Measurements from ENCODE around the gene TNFRSF8. TPM values are rescaled to one million over a fixed set of nuclear protein-coding genes. Genes with fewer than 3 reads are reported as not detected.
A peak's percentile ranks its signal among the peaks of the same experiment; 100 is the strongest.

The TNFRSF8 gene
- total and polyA plus RNA-seq, 2 of the 4 experiments (the other 2 are of a cell fraction), result under 0.01 to 0.31 TPM

GRCh38 chr1:12177156-12177998 lies 114.3 kb downstream of the TNFRSF8 start:
- Histone ChIP-seq H3K4me1 (ENCODE audit: control insufficient read depth, insufficient read depth, low read length) (peaks cover 29% of the 10 kb centered on the region), H3K9ac (ENCODE audit: low read depth, low read length) (no peak overlapping the region), H3K27ac (ENCODE audit: insufficient read depth, low read length) (peak overlapping the region; percentile 36), H3K36me3 (ENCODE audit: control insufficient read depth, insufficient read depth, low read length) (no peaks in the 10 kb centered on the region), H2AK5ac (ENCODE audit: low read depth, low read length) (peak overlapping the region; percentile 62), H4K91ac (ENCODE audit: insufficient read depth, low read depth, low read length) (peak overlapping the region; percentile 63), H2BK20ac (ENCODE audit: low read depth, low read length) (peak overlapping the region; percentile 64; the same call in 1 of the 2 replicates), H2BK5ac (ENCODE audit: low read depth, low read length, poor library complexity, severe bottlenecking) (peak overlapping the region; percentile 32), H3K9me1 (ENCODE audit: insufficient read depth, low read length) (peaks cover 11% of the 10 kb centered on the region), H4K20me1 (ENCODE audit: insufficient read depth, low read length) (no peaks in the 10 kb centered on the region), H2BK120ac (ENCODE audit: low read depth, low read length) (peak overlapping the region; percentile 69), H3K4me3 (ENCODE audit: insufficient read depth, low read depth, low read length) (no peak overlapping the region), H3K9me3 (ENCODE audit: control insufficient read depth, insufficient read depth, low read length) (no peaks in the 10 kb centered on the region), H3K4me2 (ENCODE audit: low read depth, low read length) (peak overlapping the region; percentile 56), H2AFZ (replicated peaks; ENCODE audit: low read length, poor library complexity) (peak overlapping the region; percentile 85), H4K8ac (ENCODE audit: low read depth in 2 of 2, low read length in 2 of 2) (peak overlapping the region in 1 of 2 experiments; percentile 60; a peak in 3 of 4 replicates), H3K4ac (ENCODE audit: low read depth, low read length) (peak overlapping the region; percentile 73), H3K18ac (ENCODE audit: low read depth, low read length) (peak overlapping the region; percentile 37), H2AK9ac (replicated peaks; ENCODE audit: low read depth, low read length, poor library complexity) (peak overlapping the region; percentile 79), H4K5ac (ENCODE audit: low read depth, low read length) (peak overlapping the region; percentile 31; the same call in 1 of the 2 replicates), H3K14ac (replicated peaks; ENCODE audit: low read depth, low read length) (peak overlapping the region; percentile 49), H3K27me3 (ENCODE audit: control insufficient read depth, insufficient read depth, low read length) (no peaks in the 10 kb centered on the region), H3K79me1 (ENCODE audit: low read depth in 1 of 2, low read length in 2 of 2) (peaks cover 0 to 13% of the 10 kb centered on the region in 2 experiments; a peak in 1 of 4 replicates), H3K56ac (ENCODE audit: extremely low read depth, insufficient read depth, low read length) (no peak overlapping the region), H2BK15ac (ENCODE audit: low read depth, low read length) (peak overlapping the region; percentile 3; the same call in 1 of the 3 replicates), H3K23ac (ENCODE audit: low read depth, low read length) (0 out of 2 replicates have a peak overlapping the region, but pooled peaks have one; percentile 30)
- intact Hi-C loops (cut with micrococcal nuclease) (no loop called here), dilution Hi-C loops (cut with HindIII; ENCODE audit: low sequenced_read_pairs, unreplicated experiment) (no loop called here), in situ Hi-C loops (cut with MboI; ENCODE audit: low sequenced_read_pairs) (no loop called here)
- ChIA-PET POLR2A (ENCODE audit: unreplicated experiment) (interaction anchor here (0.6 kb wide), 1 partner anchor 8 kb away, joined by 3 read pairs; no protein-coding TSS in a partner anchor), CTCF (interaction anchor here (1.3 kb wide), 1 partner anchor 443 kb away, joined by 3 read pairs; no protein-coding TSS in a partner anchor)
- DNase-seq (no peak), ATAC-seq (ENCODE audit: low read depth) (no peak)
- no peak for TF ChIP-seq ELK1 (IDR thresholded peaks at IDR 0.05; ENCODE audit: borderline replicate concordance, low read depth, low read length)
- TF ChIP-seq FOS (IDR thresholded peaks at IDR 0.05; ENCODE audit: low read depth, low read length), result no peak
- TF ChIP-seq CEBPB (IDR thresholded peaks at IDR 0.05; ENCODE audit: low read depth, low read length), result no peak
- TF ChIP-seq NFE2L2 (IDR thresholded peaks at IDR 0.05; ENCODE audit: low read depth, low read length), result no peak
- no peak for TF ChIP-seq RAD21 (IDR thresholded peaks at IDR 0.05; ENCODE audit: low read length)
- TF ChIP-seq SMC3 (IDR thresholded peaks at IDR 0.05; ENCODE audit: low read depth, low read length), result no peak
- no peak for TF ChIP-seq CHD1 (IDR thresholded peaks at IDR 0.05; ENCODE audit: low read depth, low read length)
- TF ChIP-seq POLR2A (IDR thresholded peaks at IDR 0.05; ENCODE audit: low read depth, low read length), result no peak
- no peak for TF ChIP-seq USF2 (IDR thresholded peaks at IDR 0.05; ENCODE audit: low read depth, low read length)
- no peak for TF ChIP-seq MAFK (IDR thresholded peaks at IDR 0.05; ENCODE audit: low read depth, low read length)
- TF ChIP-seq MXI1 (IDR thresholded peaks at IDR 0.05; ENCODE audit: borderline replicate concordance, low read depth, low read length), result no peak
- no peak for TF ChIP-seq CTCF (conservative IDR thresholded peaks at IDR 0.05; ENCODE audit: low read depth, low read length)
- no peak for TF ChIP-seq BHLHE40 (IDR thresholded peaks at IDR 0.05; ENCODE audit: low read depth, low read length)
- TF ChIP-seq RCOR1 (IDR thresholded peaks at IDR 0.05; ENCODE audit: insufficient replicate concordance, low read length), result no peak
- no TSS peak for BruUV-seq (replicated peaks)
- 88% methylated on average over 9 of the region's 24 CpGs; no CpG with 5 or more reads in 1 of the 2 experiments for WGBS, 2 experiments (ENCODE audit: extremely low coverage in 2 of 2, insufficient read length in 1 of 2)

Measured in IMR-90 (cell line).